Measurements from ENCODE around the gene METRN. TPM values are rescaled to one million over a fixed set of nuclear protein-coding genes. Genes with fewer than 3 reads are reported as not detected.

Gene METRN
- total RNA-seq, 1 donor from 2014 or later = 6.7 TPM

DNA sequence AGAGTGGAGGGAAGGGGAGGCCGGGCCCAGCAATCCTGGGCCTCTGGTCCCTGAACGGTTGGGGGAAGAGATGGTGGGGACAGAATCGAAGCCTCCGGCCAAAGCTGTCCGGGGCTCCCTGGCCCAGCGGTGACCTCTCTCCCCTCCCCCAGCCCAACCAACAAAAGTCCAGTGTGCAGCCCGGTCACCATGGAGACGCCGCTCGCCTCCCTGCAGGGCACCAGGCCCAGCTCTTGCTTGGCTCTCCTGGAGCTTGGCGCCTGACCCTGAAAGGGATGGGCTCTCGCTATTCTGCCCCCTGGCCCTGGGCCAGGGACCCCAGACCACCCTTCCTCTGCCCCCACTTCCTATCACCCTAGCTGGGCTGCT is 1.3 kb downstream of the METRN start:
- ChIA-PET POLR2A (interaction anchor here (0.7 to 2.8 kb wide), 8 partner anchors 12 to 248 kb away, joined by 3 to 8 read pairs (median 4); partner anchors contain the start of genes CHTF18, CIAO3, RPUSD1 and WDR24), CTCF (interaction anchor here (0.9 kb wide), 1 partner anchor 27 kb away, joined by 3 read pairs; no protein-coding TSS in a partner anchor)
- intact Hi-C loops (cut with micrococcal nuclease) = no loop called here
- no peak for DNase-seq
- TF ChIP-seq, protein P1, sequence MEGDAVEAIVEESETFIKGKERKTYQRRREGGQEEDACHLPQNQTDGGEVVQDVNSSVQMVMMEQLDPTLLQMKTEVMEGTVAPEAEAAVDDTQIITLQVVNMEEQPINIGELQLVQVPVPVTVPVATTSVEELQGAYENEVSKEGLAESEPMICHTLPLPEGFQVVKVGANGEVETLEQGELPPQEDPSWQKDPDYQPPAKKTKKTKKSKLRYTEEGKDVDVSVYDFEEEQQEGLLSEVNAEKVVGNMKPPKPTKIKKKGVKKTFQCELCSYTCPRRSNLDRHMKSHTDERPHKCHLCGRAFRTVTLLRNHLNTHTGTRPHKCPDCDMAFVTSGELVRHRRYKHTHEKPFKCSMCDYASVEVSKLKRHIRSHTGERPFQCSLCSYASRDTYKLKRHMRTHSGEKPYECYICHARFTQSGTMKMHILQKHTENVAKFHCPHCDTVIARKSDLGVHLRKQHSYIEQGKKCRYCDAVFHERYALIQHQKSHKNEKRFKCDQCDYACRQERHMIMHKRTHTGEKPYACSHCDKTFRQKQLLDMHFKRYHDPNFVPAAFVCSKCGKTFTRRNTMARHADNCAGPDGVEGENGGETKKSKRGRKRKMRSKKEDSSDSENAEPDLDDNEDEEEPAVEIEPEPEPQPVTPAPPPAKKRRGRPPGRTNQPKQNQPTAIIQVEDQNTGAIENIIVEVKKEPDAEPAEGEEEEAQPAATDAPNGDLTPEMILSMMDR (IDR thresholded peaks at IDR 0.05) = no peak
- Mint-ChIP-seq H3K4me3 (peak overlapping the region; percentile 68), H3K27ac (no peak overlapping the region), H3K4me1 (peaks cover 22% of the 10 kb centered on the region), H3K27me3 (peaks cover 7% of the 10 kb centered on the region), H3K9me3 (no peaks in the 10 kb centered on the region), H3K36me3 (ENCODE audit: low read depth) (no peaks in the 10 kb centered on the region)
- ATAC-seq (ENCODE audit: low read depth) = no peak

DNA sequence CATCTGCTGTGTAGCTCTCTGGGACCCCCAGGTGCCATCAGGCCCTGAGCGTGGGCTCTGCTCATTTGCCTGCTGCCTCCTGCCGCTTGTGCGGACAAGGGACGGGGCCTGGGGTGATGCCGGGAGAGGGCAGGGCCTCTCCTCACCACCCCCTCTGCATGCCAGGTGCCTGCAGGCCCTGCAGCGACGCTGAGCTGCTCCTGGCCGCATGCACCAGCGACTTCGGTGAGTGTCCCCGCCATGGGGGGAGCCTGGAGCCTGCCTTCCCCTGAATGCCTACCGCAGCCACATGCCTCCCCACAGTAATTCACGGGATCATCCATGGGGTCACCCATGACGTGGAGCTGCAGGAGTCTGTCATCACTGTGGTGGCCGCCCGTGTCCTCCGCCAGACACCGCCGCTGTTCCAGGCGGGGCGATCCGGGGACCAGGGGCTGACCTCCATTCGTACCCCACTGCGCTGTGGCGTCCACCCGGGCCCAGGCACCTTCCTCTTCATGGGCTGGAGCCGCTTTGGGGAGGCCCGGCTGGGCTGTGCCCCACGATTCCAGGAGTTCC is 1.9 kb downstream of the METRN start:
- TF ChIP-seq, protein P1 (IDR thresholded peaks at IDR 0.05) = no peak
- peaks cover 21% of the 10 kb centered on the region for H3K4me1 Mint-ChIP-seq
- POLR2A ChIA-PET = interaction anchor here (0.7 to 2.8 kb wide), 6 partner anchors 12 to 592 kb away, joined by 3 to 8 read pairs (median 4); partner anchors contain the start of genes CHTF18, CIAO3 and RPUSD1
- DNase-seq = no peak
- H3K36me3 Mint-ChIP-seq (ENCODE audit: low read depth) = no peaks in the 10 kb centered on the region
- no peak for ATAC-seq (ENCODE audit: low read depth)
- no peak overlapping the region for H3K4me3 Mint-ChIP-seq
- no peaks in the 10 kb centered on the region for H3K9me3 Mint-ChIP-seq
- intact Hi-C loops (cut with micrococcal nuclease) = no loop called here
- H3K27me3 Mint-ChIP-seq = peaks cover 7% of the 10 kb centered on the region
- no peak overlapping the region for H3K27ac Mint-ChIP-seq
- CTCF ChIA-PET = interaction anchor here (0.9 kb wide), 1 partner anchor 26 kb away, joined by 3 read pairs; no protein-coding TSS in a partner anchor

DNA sequence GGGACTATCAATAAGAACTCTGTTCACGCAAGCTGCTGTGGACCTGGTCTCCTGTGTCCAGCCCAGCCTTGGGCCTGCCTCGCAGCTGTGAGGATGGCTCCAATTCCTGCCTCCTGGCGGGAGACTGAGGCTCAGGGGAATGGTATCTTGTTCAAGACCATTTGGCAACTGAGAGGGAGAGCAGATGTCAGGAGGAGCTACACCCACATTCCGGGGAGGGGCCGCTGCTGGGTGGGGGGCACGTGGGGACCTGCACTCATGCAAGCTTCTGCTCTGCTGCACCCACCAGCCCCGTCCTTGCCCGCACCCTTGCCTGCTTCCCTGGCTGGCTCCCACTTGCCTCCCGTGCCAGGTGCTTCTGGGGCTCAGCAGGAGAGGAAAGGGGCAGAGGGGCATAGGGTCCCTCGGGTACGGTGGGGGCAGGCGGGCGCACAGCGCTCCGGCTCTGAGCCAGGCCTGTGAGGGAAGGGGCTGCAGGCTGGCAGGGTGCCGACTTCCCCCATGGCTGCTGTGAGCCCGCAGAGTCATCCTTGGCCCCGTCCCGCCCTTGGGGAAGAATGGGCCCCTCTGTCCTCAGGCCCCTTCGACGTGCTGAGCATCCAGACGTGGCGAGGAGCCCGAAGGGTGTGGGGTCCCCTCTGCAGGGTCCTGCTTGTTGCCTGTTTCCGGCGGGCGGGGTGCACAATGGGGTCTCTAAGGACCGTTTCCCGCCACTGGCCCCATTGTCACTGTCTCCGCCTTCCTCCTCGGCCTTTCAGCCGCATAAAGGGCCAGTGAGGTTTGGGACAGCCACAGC is 2.7 kb downstream of the METRN start:
- no peaks in the 10 kb centered on the region for H3K9me3 Mint-ChIP-seq
- POLR2A ChIA-PET = interaction anchor here (0.7 kb wide), 1 partner anchor 591 kb away, joined by 4 read pairs; no protein-coding TSS in a partner anchor
- DNase-seq = no peak
- H3K27ac Mint-ChIP-seq = no peak overlapping the region
- peaks cover 20% of the 10 kb centered on the region for H3K4me1 Mint-ChIP-seq
- TF ChIP-seq, protein P1 (IDR thresholded peaks at IDR 0.05) = no peak
- intact Hi-C loops (cut with micrococcal nuclease) = no loop called here
- CTCF ChIA-PET = no interaction called here
- no peak for ATAC-seq (ENCODE audit: low read depth)
- no peak overlapping the region for H3K4me3 Mint-ChIP-seq
- peaks cover 6% of the 10 kb centered on the region for H3K27me3 Mint-ChIP-seq
- no peaks in the 10 kb centered on the region for H3K36me3 Mint-ChIP-seq (ENCODE audit: low read depth)

DNA sequence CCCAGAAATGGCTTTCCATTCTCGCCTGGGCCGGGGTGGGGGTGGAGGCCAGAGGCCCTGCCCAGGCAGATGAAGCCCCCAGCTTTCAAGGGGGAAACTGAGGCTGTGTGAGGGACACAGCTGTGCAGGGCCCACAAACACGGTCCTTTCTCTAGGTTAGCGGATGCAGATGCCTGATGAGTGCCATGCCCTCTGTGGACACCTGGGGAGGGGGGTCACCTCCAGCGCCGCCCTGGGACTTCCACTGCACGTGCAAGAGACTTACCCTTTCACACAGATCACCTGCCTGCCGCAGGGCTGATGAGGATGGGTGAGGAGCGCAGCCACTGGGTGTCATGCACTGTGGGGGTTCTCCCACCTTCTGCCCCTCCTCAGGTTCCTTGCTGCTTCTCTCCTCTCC is 3.5 kb downstream of the METRN start:
- ATAC-seq (ENCODE audit: low read depth) = no peak
- no peak overlapping the region for H3K4me3 Mint-ChIP-seq
- intact Hi-C loops (cut with micrococcal nuclease) = no loop called here

More for the DNA sequence above, 3.5 kb downstream of the METRN start:
- no peak for DNase-seq
- no peaks in the 10 kb centered on the region for H3K9me3 Mint-ChIP-seq
- ChIA-PET POLR2A (no interaction called here), CTCF (no interaction called here)
- peaks cover 18% of the 10 kb centered on the region for H3K4me1 Mint-ChIP-seq
- TF ChIP-seq, protein P1 (IDR thresholded peaks at IDR 0.05) = no peak
- H3K36me3 Mint-ChIP-seq (ENCODE audit: low read depth) = peaks cover 2% of the 10 kb centered on the region
- H3K27ac Mint-ChIP-seq = no peak overlapping the region
- peaks cover 3% of the 10 kb centered on the region for H3K27me3 Mint-ChIP-seq

Measured in activated B cell treated with CpG ODN at 0.5 μM for 24 hours (primary cell).